GM20431 (cell line): Measurements from ENCODE around the gene ACRV1.
"Not testable (repeated sequence)": the region's sequence is repeated elsewhere in the genome, so short reads cannot be mapped to it uniquely, and the experiment has no call there.

Experiments used
- in situ Hi-C: fragments of 300-500 bp; cut with MseI, MboI; formaldehyde crosslinking; loops from one replicate; pipeline ENCODE4 v1.15.0; 2020; ENCODE audit warnings: low sequenced_read_pairs; ENCODE audit not compliant: unreplicated experiment

Gene ACRV1

GRCh38 chr11:125680747-125681146 is at the start of gene ACRV1:
Gene ACRV1 (minus strand): TSS chr11:125680847. CDS start chr11:125680780, 67 bp downstream.
- in situ Hi-C loops: no loop called here

DNA sequence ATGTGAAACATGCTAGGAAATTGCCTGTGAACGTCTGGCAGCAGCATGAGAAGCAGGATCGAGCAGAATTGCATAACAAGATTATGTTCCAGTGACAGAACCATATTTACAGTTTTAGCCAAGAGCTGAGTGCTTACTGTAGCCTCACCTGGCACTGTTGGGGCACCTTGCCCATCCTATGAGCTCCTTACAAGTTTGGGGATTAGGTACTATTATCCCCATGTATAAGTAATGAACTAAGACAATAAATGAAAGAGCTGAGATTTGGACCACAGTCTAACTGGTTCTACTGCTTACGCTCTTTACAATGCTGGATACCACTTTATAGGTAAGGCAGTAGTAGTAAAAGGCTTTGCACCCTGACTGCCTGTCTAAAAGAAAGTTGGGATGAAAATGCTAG is 48.3 kb upstream of the ACRV1 start:
- in situ Hi-C loops: no loop called here

- in situ Hi-C loops: no loop called here
Measured at GRCh38 chr11:125724125-125724524, 43.5 kb upstream of the ACRV1 start.

GRCh38 chr11:125720781-125721180 is 40.1 kb upstream of the ACRV1 start:
- in situ Hi-C loops: no loop called here

DNA sequence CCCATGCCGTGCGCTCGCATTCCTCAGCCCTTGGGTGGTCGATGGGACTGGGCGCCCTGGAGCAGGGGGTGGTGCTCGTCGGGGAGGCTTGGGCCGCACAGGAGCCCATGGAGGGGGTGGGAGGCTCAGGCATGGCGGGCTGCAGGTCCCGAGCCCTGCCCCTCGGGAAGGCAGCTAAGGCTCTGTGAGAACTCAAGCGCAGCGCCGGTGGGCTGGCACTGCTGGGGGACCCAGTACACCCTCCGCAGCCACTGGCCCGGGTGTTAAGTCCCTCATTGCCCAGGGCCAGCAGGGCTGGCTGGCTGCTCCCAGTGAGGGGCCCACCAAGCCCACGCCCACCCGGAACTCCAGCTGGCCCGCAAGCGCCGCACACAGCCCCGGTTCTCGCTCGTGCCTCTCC is 24.0 kb upstream of the ACRV1 start:
- in situ Hi-C loops: not testable (repeated sequence)

GRCh38 chr11:125701858-125702621 is 21.4 kb upstream of the ACRV1 start:
- in situ Hi-C loops: no loop called here

- in situ Hi-C loops: no loop called here
Measured at GRCh38 chr11:125701018-125701610, 20.5 kb upstream of the ACRV1 start.

DNA sequence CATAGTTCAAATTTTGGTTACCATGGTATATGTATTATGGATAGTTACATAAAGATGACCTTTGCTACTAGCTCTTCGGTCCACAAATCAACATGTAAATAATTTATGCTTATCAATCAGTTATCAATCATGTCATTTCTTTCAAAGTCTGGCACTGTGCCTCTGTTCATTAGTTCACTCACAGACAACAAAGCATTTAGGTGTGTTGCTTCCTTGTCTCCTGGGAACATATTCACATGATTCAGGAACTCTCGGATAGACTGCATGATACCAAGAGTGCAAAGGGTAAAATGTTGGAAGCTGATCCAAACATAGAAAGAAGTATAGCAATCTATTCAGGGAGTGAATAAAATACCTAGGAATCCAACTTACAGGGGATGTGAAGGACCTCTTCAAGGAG is 14.3 kb upstream of the ACRV1 start:
- in situ Hi-C loops: no loop called here

- in situ Hi-C loops: no loop called here
Measured at GRCh38 chr11:125692887-125693286, 12.2 kb upstream of the ACRV1 start.

- in situ Hi-C loops: no loop called here
Measured at GRCh38 chr11:125690006-125690405, 9.4 kb upstream of the ACRV1 start.

DNA sequence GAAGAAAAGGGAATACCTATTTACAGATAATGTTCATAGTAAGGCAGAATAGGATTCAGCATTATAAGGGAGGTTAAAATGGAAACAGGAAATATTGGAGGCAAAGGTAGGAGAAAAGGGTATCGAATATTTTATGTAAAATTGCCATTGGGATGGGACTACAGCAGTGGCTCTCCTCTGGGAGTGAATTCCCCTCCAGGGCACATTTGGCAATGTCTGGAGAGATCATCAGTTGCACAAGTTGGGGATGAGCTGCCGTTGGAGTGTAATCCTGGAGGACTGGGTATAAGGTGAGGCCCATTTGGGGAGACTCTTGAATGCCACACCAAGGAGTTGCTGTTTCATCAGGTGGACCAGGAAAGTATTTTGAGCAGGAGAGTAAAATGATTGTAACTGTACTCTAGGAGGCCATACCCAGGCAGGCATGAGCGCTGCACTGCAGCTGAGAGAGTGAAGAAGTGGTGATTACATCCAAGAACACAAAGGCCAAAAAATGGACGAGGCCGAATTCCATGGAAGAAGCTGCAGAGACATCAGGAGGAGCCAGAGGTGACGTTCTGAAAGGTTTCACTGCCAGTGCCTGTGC is 8.7 kb upstream of the ACRV1 start:
- in situ Hi-C loops: no loop called here

- in situ Hi-C loops: no loop called here
Measured at GRCh38 chr11:125688632-125689031, 8.0 kb upstream of the ACRV1 start.

- in situ Hi-C loops: no loop called here
Measured at GRCh38 chr11:125688066-125688465, 7.4 kb upstream of the ACRV1 start.

DNA sequence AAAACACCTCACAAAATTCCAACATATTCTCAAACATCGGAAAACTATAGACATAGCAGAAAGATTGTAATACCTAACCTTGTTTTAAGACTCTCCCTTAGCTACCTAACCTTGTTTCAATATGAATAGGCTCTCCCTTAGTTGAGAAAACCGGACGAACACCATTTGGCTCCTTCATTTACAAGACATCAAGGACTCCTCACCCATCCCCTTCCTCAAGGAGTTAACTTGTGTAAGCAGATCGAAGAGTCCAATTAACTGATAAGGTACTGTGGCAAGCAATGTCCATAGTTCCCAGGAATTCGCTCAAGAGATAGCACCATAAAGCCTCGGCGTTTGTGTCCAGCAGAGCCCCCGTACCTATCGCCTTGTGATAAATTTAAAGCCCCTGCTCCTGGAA is 4.6 kb upstream of the ACRV1 start:
- in situ Hi-C loops: no loop called here

GRCh38 chr11:125679837-125680236 is 810 bp downstream of the ACRV1 start:
- in situ Hi-C loops: no loop called here

GRCh38 chr11:125679397-125679796 is 1.2 kb downstream of the ACRV1 start:
- in situ Hi-C loops: no loop called here

GRCh38 chr11:125675196-125675595 is 5.5 kb downstream of the ACRV1 start:
- in situ Hi-C loops: no loop called here

GRCh38 chr11:125674210-125674609 is 6.4 kb downstream of the ACRV1 start:
- in situ Hi-C loops: no loop called here

DNA sequence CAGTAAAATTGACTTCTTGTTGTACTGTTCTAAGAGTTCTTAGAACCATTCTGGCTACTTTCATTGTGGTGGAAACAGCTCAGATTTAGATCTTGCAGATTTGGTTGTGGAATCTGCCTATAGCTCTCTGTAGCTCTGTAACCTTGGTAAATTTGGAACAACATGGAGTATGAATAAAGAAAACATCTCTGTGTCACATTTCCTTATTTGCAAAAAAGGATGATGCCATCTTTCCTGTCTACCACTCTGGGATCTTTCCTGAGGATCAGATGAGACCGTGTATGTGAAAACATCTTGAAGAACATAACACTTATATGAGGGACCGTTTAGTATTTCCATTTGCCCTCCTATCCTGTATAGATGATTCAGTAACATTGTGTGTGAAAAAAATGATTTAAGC is 9.1 kb downstream of the ACRV1 start:
- in situ Hi-C loops: no loop called here

DNA sequence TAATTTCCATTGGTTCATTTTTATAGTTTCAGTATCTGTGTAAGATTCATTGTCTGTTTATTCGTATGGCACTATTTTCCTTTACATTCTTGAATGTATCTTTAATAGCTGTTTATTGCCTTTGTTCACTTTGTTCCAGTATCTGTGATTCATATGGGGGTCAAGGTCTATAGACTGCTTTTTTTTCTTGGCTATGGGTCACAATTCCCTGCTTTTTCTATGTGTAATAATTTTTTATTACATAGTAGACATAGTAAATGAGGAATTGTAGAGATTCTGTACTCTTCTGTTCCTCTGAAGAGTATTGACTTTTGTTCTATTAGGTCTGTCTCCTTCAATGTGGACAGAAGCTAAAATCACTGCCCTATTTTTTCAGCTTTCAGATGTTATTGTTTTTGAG is 10.5 kb downstream of the ACRV1 start:
- in situ Hi-C loops: no loop called here

GRCh38 chr11:125667151-125667550 is 13.5 kb downstream of the ACRV1 start:
- in situ Hi-C loops: no loop called here

GRCh38 chr11:125663910-125664309 is 16.7 kb downstream of the ACRV1 start:
- in situ Hi-C loops: no loop called here
